K562 (cell line): ENCODE data around the gene RNU11. TPM values are rescaled to one million over a fixed set of nuclear protein-coding genes. Genes with fewer than 3 reads are reported as not detected.
A peak's percentile ranks its signal among the peaks of the same experiment; 100 is the strongest.

Experiments used
- ARID1B ChIP-seq: fragments of 450-650 bp; IDR thresholded peaks from 2 replicates; pipeline ENCODE4 v1.6.1; 2016; ENCODE audit warnings: antibody characterized with exemption, mild to moderate bottlenecking, inconsistent platforms
- CHD1 ChIP-seq: fragments of 200-600 bp; sonication (generic); IDR thresholded peaks from one replicate; pipeline ENCODE4 v1.6.1; 2012; ENCODE audit warnings: mild to moderate bottlenecking, moderate library complexity, low read length, inconsistent platforms
- CREM ChIP-seq: IDR thresholded peaks from 2 replicates; pipeline ENCODE4 v1.6.1; 2014; ENCODE audit warnings: antibody characterized with exemption, low read depth
- FOXA3 ChIP-seq, 2 experiments: fragments of 450-650 bp in 1 of 2; sonication (generic) in 1 of 2; formaldehyde crosslinking; IDR thresholded peaks in 1 of 2; conservative IDR thresholded peaks in 1 of 2; 2 replicates each; pipeline versions ENCODE4 v1.4.0 to v1.8.0; 2020 to 2022; ENCODE audit warnings: mild to moderate bottlenecking in 2 of 2, missing genetic modification reagents in 1 of 2
- FOXJ3 ChIP-seq: sonication (generic); formaldehyde crosslinking; IDR thresholded peaks from 2 replicates; pipeline ENCODE4 v1.4.0; 2020; ENCODE audit warnings: mild to moderate bottlenecking, missing genetic modification reagents
- GTF2F1 ChIP-seq: IDR thresholded peaks from 2 replicates; pipeline ENCODE4 v1.6.1; 2011; ENCODE audit warnings: low read depth, low read length, improper control_type of control experiment
- HEY1 ChIP-seq: fragments of 250-450 bp; sonication (Bioruptor Pico); IDR thresholded peaks from 2 replicates; pipeline ENCODE4 v1.5.0; 2020; ENCODE audit warnings: mild to moderate bottlenecking, moderate library complexity, borderline replicate concordance
- JUND ChIP-seq, 2 experiments: IDR thresholded peaks; 2 replicates in 1 of 2; 3 replicates in 1 of 2; pipeline ENCODE4 v1.6.1; 2011; ENCODE audit warnings: borderline replicate concordance in 2 of 2, low read depth in 2 of 2, low read length in 2 of 2, improper control_type of control experiment in 1 of 2, missing biosample characterization in 1 of 2, missing genetic modification characterization in 1 of 2, missing genetic modification reagents in 1 of 2
- KLF6 ChIP-seq: fragments of 250-450 bp; sonication (Bioruptor Pico); IDR thresholded peaks from 2 replicates; pipeline ENCODE4 v1.4.0; 2020; ENCODE audit warnings: mild to moderate bottlenecking, moderate library complexity, borderline replicate concordance
- MCM3 ChIP-seq: fragments of 450-650 bp; IDR thresholded peaks from 2 replicates; pipeline ENCODE4 v1.6.1; 2016
- MXD1 ChIP-seq: fragments of 250-450 bp; sonication (Bioruptor Pico); IDR thresholded peaks from 2 replicates; pipeline ENCODE4 v1.8.0; 2021; ENCODE audit warnings: borderline replicate concordance, mild to moderate bottlenecking, moderate library complexity; ENCODE audit not compliant: poor library complexity, severe bottlenecking
- NFRKB ChIP-seq: fragments of 450-650 bp; IDR thresholded peaks from 2 replicates; pipeline ENCODE4 v1.6.1; 2016; ENCODE audit warnings: low read depth
- NR2F6 ChIP-seq: fragments of 450-650 bp; formaldehyde crosslinking; IDR thresholded peaks from 2 replicates; pipeline ENCODE4 v1.4.0; 2020; ENCODE audit warnings: mild to moderate bottlenecking
- PATZ1 ChIP-seq: fragments of 250-450 bp; sonication (Bioruptor Pico); IDR thresholded peaks from 2 replicates; pipeline ENCODE4 v1.5.0; 2020; ENCODE audit warnings: mild to moderate bottlenecking, borderline replicate concordance
- RB1 ChIP-seq: fragments of 450-650 bp; IDR thresholded peaks from 2 replicates; pipeline ENCODE4 v1.6.1; 2017; ENCODE audit warnings: low read depth, mild to moderate bottlenecking
- RHOXF2B ChIP-seq: fragments of 250-450 bp; sonication (Bioruptor Pico); conservative IDR thresholded peaks from 2 replicates; pipeline ENCODE4 v1.5.1; 2021
- RUNX1 ChIP-seq: sonication (generic); IDR thresholded peaks from 2 replicates; pipeline ENCODE4 v1.6.1; 2016; ENCODE audit warnings: antibody characterized with exemption, low read depth
- SMARCB1 ChIP-seq: IDR thresholded peaks from 2 replicates; pipeline ENCODE4 v1.6.1; 2011; ENCODE audit warnings: improper control_type of control experiment, low read depth; ENCODE audit not compliant: insufficient read length
- TAF7 ChIP-seq: fragments of 450-650 bp; IDR thresholded peaks from 2 replicates; pipeline ENCODE4 v1.6.1; 2016; ENCODE audit warnings: missing genetic modification characterization, missing compliant biosample characterization
- TBP ChIP-seq: optimal IDR thresholded peaks from 2 replicates; pipeline ENCODE3; 2011; ENCODE audit warnings: low read depth, low read length, improper control_type of control experiment
- TCF15 ChIP-seq: fragments of 250-450 bp; sonication (Bioruptor Pico); IDR thresholded peaks from 2 replicates; pipeline ENCODE4 v1.8.0; 2022; ENCODE audit warnings: moderate library complexity, mild to moderate bottlenecking, inconsistent platforms
- TSHZ1 ChIP-seq: fragments of 250-450 bp; sonication (Bioruptor Pico); IDR thresholded peaks from 2 replicates; pipeline ENCODE4 v1.4.0; 2020; ENCODE audit warnings: mild to moderate bottlenecking, moderate library complexity
- ZNF133 ChIP-seq: fragments of 250-450 bp; sonication (Bioruptor Pico); IDR thresholded peaks from 2 replicates; pipeline ENCODE4 v1.4.0; 2020; ENCODE audit warnings: mild to moderate bottlenecking
- ZNF311 ChIP-seq: fragments of 250-450 bp; sonication (Bioruptor Pico); IDR thresholded peaks from 2 replicates; pipeline ENCODE4 v1.4.0; 2020; ENCODE audit warnings: mild to moderate bottlenecking, moderate library complexity
- polyA plus RNA-seq, 8 experiments: library from polyadenylated mRNA; depleted of rRNA in 4 of 8; stranded (reverse) in 5 of 8; unstranded in 3 of 8; fragments of >200 nt; fragmentation: Nextera tagmentation in 2 of 8; fragmentation: Illumina TruSeq in 1 of 8; extraction: Ambion mirVana in 2 of 8; extraction: Trizol in 1 of 8; gene quantifications; 2 replicates each; pipeline versions ENCODE4 v1.2.1 to v1.2.3, GENCODE V29; 2011 to 2014; ENCODE audit warnings: inconsistent platforms in 1 of 8, missing spikeins in 1 of 8
- total RNA-seq, 7 experiments: library from RNA; depleted of rRNA in 6 of 7; stranded (reverse); fragments of >200 nt in 6 of 7; fragmentation: Illumina TruSeq in 2 of 7; extraction: Trizol in 2 of 7; gene quantifications; 2 replicates each; pipeline versions ENCODE4 v1.2.1 to v1.2.3, GENCODE V29; 2011 to 2021; ENCODE audit warnings: low replicate concordance in 1 of 7

Gene RNU11
- total and polyA plus RNA-seq, 9 of the 15 experiments (the other 6 are each of a cell fraction or from before 2014, with no cell fraction given): not detected

- no peak for TF ChIP-seq TCF15 (CRISPR knock-in tag)
- TF ChIP-seq GTF2F1: no peak
- no peak for TF ChIP-seq MCM3
- peak; percentile 72 for TF ChIP-seq CHD1
- no peak for TF ChIP-seq ZNF311 (CRISPR knock-in tag)
- no peak for TF ChIP-seq FOXA3 (CRISPR knock-in tag; conservative IDR thresholded peaks at IDR 0.05 in 1 of 2, IDR thresholded peaks at IDR 0.05 in 1 of 2)
- TF ChIP-seq NR2F6 (CRISPR knock-in tag): no peak; the same call in 1 of the 2 replicates
- 0 out of 2 replicates have a peak, but pooled peaks have one; percentile 59 for TF ChIP-seq TSHZ1 (CRISPR knock-in tag)
- TF ChIP-seq NFRKB: peak; percentile 97
- TF ChIP-seq SMARCB1: no peak
- peak; percentile 6 for TF ChIP-seq MXD1 (CRISPR knock-in tag)
- peak; percentile 60; the same call in 1 of the 2 replicates for TF ChIP-seq HEY1 (CRISPR knock-in tag)
- TF ChIP-seq TAF7 (tag): peak; percentile 79
- peak; percentile 43; the same call in 1 of the 2 replicates for TF ChIP-seq RB1
- no peak for TF ChIP-seq TBP
- TF ChIP-seq ZNF133 (CRISPR knock-in tag): no peak
- TF ChIP-seq RUNX1: no peak
- peak; percentile 92 for TF ChIP-seq RHOXF2B (CRISPR knock-in tag)
- TF ChIP-seq ARID1B: peak; percentile 67
- TF ChIP-seq FOXJ3 (CRISPR knock-in tag): no peak
- TF ChIP-seq KLF6 (CRISPR knock-in tag): no peak; the same call in 1 of the 2 replicates
- TF ChIP-seq JUND (IDR thresholded peaks at IDR 0.05; ENCODE audit: borderline replicate concordance, low read depth, low read length): no peak
- peak; percentile 48; the same call in 2 of the 3 replicates for TF ChIP-seq JUND (tag; IDR thresholded peaks at IDR 0.05; ENCODE audit: borderline replicate concordance, low read depth, low read length)
- TF ChIP-seq PATZ1 (CRISPR knock-in tag): peak; percentile 85; the same call in 1 of the 2 replicates
- no peak for TF ChIP-seq CREM
Observed at GRCh38 chr1:28648008-28648473, 359 bp upstream of the RNU11 start (continued).
